Nasal cavity respiratory epithelium epithelial cell of viscerocranial mucosa (primary cell): ENCODE measurements around the gene SMIM28. TPM values are rescaled to one million over a fixed set of nuclear protein-coding genes. Genes with fewer than 3 reads are reported as not detected.

Source experiments
- total RNA-seq: library from RNA; depleted of rRNA; stranded (reverse); fragments of >200 nt; gene quantifications from 2 replicates; pipeline ENCODE4 v1.2.3, GENCODE V29; 2014

SMIM28 gene
- not detected in 2 replicates for total RNA-seq

DNA sequence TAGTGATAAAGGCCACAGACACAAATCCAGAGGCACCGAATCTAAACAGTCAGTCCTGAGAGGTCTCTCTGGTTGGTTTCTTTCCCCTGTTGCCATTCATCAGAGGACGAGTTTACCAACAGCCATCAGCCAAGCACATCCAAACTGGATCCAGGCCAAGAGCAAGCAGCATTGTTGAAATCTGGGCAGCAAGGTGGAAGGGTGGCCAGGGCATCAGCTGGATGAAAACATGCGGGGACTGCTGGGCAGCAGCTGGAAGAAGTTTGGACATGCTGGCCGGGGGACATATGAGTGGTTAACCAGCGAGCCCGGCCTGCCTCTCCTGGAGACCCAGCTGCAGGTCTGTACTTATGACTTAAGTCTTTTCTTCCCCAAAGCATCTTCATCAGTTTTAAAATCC, at the start of gene SMIM28:
Gene SMIM28 (plus strand): TSS at position 62 of the 400 bp plus-strand sequence. CDS start 168 bp downstream, at position 230.

DNA sequence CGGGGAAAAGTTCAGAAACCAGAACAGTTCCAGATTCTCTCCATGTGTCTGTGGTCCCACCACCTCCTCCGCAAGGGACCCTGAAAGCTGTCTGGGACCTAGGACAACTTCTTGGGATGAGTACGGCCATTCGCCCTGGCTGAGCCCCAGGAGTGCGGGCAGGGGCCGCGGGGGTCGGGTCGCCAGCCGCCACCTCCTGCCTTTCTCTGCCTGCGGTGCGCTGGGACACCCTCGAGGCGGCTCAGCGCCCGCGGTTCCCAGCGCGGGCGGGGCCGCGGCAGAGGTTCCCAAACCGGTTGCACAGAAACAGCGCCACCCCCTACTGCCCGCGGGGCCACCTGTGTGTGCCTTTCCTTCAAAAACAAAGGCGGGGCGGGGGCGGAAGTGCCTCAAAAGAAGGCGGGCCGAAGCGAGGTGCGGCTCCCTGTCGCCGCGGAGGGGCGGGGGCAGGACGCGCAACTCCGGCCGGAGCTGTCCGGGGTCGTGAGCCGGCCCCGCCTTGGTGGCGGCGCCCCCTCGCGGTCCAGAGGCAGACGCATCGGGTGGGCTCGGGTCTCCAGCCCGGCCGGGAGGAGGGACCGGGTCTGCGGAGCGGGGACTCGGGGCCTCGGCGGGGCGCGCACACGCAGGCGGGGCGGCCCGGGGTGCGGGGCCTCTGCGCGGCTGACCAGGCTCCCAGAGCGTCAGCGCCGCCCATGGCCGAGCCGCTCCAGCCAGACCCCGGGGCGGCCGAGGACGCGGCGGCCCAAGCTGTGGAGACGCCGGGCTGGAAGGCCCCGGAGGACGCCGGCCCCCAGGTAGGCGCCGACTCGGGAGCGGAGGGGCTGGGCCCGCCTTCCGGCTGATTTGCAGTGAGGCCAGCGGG, 26.3 kb downstream of the SMIM28 start, which contains the start of gene HEBP2:
Gene HEBP2 (plus strand): TSS at position 423 of the 865 bp plus-strand sequence. CDS start 273 bp downstream, at position 696.

Other genes with a start within 250 kb of the SMIM28 start
- gene ARFGEF3, start 216.0 kb upstream of the SMIM28 start, total RNA-seq = 8.9 and 17.8 TPM in 2 replicates
- gene PBOV1, start 159.4 kb upstream of the SMIM28 start, total RNA-seq = not detected in 2 replicates
- 35.7 and 40.7 TPM in 2 replicates for gene HEBP2, start 26.3 kb downstream of the SMIM28 start, total RNA-seq
- gene NHSL1, start 121.6 kb downstream of the SMIM28 start, total RNA-seq = 12.0 and 34.8 TPM in 2 replicates